GM21825 (cell line): ENCODE data around the gene KRT81.
"Not testable (repeated sequence)": the region's sequence is repeated elsewhere in the genome, so short reads cannot be mapped to it uniquely, and the experiment has no call there.

Experiments
- ATAC-seq: cut with Tn5 transposase; IDR thresholded peaks from one replicate; pipeline ENCODE4 v1.9.1; 2021; ENCODE audit warnings: mild to moderate bottlenecking, moderate library complexity; ENCODE audit not compliant: unreplicated experiment

KRT81 gene

DNA sequence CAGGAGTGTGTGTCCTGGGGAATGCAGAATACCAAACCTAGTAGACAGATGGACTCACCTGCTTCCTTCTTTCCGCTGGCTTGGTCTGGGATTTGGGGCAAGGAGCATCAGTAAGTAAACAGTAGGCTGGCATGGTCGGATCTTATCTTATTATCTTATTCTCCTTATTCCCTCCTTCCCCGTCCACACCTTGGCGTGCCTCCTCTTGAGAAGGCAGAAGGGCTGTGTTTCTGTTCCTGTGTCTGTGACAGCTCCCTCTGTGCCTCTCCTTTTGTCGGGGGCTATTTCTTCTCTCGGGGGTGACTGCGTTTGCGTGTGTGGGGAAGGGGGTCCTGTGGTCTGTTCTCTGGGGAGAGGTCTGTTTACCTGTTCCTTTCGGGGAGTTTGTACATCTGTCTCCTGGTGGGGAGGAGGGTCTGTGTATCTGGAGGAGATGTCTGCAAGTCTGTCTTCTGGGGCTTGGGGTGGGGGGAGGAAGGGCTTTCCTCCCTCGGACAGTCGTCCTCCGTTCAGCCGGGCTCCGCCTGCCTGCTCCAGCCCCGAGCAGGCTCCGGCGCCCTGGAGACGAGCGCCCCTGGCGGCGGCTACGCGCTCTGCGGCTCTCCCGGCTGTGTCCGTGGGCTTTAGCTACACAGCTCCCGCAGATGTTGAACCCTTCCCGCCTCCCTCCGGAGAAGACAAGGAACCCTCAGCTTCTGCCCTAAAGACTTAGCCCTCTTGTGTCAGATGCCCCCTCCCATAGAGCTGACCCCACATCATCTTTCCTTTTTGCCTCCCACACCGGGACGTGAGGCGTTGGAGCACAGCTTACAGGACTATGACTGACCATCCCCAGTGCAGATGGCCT lies 12.5 kb downstream of the KRT81 start:
- peak; percentile 82 for ATAC-seq

DNA sequence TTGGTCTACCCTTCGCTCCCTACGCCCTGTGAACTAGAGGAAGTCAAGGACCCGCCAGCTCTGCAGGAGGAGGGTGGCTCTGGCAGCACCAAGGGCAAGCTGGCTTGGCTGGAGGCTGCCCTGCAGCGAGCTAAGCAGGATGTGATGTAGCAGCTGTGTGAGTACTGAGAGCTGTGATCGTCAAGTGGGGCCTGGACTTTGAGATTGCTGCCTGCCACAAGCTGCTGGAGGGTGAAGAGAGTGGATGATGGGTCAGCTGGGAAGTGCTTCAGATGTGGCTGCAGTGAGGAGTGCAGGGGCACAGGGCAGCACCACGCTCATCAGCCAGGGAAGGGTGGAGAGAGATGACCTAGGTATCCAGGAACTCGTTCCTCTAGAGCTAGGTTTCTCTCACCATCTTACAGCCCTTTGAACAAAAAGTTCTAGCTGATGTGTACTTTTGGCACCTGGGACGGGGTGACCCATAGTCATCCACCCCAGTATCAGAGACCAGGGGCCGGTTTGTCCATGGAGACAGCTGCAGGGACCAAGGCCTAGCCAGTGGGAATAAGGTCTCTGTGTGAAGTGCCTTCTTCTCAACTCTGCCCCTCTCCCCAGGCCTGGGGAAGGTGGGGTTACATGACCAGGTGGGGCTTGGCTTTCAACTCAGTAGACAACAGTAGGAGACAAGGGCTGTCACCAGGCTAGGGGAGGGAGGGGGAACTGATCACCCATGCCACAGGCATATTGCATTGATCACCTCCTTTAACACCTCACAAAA lies 13.7 kb downstream of the KRT81 start:
- ATAC-seq, result no peak

DNA sequence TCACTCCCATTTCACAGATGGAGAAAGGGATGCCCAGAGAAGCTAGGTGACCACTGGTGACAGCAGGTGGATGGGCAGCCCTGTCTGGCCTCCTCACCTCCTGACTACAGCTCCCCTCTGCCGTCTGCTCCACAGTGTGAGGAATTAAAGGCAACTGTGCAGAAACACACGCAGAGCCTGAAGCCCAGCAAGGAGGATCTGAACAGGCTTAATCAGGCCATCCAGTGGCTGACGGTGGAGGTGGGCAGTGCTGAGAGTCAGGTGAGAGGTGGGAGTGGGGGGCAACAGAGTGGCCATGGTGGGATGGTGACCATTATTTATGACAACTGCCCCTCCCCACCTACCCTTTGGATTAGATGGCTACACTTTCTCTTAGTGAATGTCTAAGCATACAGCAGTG lies 15.6 kb downstream of the KRT81 start:
- ATAC-seq, result no peak

DNA sequence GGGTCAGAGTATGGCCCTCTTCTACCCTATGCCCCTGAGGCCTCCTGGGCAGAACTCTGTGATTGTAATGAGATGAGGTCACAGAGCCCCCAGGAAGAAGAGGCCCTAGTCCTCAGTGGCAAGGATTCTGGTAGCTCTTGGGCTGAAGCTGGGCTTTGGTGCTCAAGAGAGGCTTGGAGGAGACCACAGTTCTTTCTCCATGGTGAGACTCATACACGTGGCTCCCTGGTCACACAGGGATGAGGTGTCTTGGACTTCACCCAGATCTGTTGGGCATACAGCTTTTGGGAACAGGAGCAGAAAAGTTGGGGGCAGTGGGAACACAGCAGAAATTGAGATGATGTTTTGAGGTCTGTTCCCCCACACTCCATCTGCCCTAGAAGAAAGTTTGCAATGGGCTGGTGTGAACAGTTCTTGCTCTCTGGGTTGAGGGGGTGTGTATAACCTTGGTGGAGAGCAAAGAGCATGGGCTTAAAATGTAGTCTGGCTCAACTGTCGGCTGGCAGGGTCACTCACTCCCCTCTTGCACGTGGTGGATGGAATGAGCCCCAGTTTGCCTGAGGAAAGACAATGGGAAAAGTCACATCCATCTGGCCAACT lies 16.7 kb downstream of the KRT81 start, which contains the start of gene KRT86:
Gene KRT86, plus strand, starts transcription at position 125 of the 600 bp plus-strand sequence. CDS start 27,272 bp downstream, outside the sequence.
- ATAC-seq, result no peak

DNA sequence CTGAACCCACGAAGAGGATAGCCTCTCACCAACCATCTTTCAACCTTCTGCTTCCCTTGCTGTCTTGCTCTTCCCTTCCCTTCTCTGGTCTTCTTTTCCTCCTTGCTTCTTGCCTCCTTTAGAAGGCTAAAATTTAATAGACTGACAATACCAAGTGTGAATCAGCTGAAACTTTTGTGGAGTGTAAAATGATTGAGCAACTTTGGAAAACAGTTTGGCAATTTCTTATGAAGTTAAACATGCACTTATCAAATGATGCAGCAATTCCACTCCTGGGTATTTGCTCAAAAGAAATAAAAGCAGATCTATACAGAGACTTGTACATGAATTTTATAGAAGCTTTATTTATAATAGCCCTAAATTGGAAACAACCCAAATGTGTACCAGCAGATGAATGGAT lies 20.2 kb downstream of the KRT81 start:
- ATAC-seq, result no peak

DNA sequence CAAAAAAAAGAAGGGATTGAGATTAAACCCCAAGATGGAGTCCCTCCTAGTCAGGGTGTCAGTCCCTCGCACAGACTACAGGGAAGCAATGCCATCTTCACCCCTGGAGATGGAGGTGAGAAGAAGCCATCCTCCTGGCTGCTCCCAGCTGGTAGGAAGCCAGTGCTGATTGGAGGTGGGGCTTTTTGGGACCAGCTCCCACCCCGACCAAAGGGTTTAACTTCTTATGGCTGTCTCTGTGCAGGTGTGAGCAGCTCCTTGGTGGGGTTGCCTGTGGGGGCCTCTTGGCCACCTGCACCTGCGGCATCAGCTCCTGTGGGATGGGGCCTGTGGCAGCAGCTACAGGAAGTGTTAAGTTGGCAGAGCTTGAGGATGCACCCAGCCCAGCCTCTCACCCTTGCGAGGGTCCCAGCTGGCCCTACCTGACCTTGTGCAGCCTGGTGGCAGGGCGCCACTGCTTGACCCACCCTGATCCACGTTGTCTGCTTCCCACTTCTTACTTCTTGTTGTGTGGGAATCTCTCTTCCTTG lies 20.7 kb downstream of the KRT81 start:
- no peak for ATAC-seq

DNA sequence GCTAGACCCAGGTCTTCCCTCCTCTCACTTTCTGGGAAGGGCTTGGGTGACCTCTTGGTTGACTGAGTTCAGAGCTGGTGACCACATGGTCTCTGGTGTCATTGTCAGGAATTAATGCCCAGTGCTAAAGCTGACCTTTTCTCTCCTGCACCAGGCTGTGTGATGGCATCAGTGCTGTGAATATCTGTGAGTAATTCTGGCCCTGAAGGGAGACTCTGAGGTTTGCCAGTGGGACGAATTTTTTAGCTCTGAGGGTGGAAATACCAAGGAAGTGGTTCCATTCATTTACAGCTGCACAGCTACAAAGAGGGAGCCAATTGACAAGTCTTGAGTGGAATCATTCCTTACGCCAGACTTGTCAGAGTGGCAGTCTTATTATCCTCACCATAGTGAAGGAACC lies 23.1 kb downstream of the KRT81 start:
- ATAC-seq, result no peak

DNA sequence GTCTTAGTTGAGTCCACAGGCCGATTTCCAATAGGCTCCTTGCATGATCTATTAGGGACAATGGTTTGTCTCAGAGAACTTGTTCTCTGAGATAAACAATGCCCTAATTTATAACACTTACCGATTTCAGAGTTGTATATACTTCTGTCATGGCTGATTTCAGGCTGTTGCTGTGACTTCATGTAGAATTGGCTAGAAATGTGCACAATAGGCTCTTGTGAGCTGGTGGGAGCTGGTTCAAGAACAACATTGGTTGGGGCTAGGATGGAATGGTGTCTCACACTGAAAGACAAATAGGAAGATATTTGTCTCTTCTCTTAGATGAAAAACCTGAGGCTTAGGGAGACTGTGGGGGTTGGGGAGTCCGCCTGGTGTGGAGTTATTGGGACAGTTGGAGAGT lies 23.6 kb downstream of the KRT81 start:
- ATAC-seq, result no peak

DNA sequence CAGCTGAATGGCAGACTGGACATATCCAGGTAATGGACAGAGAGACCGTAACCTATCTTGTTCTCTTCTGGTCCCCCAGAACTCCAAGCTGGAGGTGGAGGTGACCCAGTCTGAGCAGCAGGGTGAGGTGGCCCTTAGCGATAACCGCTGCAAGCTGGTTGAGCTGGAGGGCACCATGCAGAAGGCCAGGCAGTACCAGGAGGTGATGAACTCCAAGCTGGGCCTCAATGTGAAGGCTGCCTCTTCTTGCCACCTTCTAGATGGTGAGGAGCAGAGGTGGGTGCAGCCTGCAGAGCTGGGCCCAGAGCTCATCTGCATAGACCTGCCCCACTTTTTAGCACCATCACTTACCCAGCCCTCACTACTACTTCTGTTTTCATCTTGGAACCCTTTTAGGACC lies 24.1 kb downstream of the KRT81 start:
- ATAC-seq, result no peak

DNA sequence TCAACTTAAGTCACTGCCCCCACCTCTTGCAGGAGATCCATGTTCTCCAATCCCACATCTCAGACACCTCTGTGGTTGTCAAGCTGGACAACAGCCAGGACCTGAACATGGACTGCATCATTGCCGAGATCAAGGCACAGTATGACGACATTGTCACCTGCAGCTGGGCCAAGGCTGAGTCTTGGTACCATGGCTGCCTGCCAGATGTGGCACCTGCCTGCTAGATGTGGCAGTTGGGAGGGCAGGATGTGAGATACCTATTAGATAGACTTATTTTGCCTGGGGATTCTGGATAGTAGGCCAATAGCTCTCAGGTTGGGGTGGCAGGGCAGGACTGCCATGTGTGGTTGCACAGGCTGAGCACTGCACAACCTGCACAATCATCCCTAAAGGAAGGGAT lies 24.8 kb downstream of the KRT81 start:
- ATAC-seq, result no peak

DNA sequence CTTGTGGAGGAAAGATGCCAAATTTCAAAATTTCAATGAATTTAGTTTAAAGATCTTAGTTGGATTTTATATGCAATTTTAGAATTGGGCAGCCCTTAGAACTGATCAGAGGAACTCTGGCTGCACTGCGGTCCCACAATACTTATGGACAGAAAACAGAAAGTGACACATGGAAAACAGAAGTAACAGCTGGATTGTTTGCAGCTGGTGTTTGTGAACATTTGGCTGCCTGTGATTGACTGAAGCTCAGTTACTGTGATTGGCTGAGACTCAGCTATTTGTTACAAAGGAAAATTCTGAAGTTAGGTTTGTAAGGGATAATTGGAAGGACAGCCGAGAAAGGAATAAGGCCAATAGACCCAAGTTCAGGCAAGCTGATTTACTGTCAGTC lies 26.9 kb downstream of the KRT81 start:
- ATAC-seq, result no peak

DNA sequence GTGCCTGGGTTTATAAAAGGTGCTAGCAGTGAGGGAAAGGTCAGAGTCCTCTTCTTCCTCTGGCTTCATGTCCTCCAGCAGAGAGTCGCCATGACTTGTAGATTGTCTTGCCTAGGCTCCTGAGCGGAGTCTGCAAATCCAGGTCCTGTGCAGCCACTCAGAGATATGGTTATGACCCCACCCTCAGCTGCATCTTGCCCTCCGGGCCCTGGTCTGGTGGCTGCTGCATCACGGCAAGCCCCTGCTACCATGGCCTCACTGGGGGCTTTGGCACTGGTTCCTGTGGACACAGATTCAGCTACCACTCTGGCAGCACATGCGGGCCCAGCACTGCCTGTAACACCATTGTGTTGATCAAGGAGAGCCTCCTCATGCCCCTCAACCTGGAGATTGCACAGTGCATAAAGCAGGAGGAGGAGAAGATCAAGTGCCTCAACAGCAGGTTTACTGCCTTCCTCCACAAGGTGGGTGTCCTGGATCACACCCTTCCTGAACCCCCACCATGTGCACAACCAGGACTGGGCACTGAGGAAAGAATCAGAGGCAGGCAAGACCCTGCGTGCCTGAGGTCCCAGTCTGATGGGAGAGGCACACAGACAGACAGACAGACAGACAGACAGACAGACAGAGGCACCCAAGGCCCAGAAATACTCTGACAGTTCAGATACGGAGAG lies 27.4 kb downstream of the KRT81 start:
- ATAC-seq, result no peak

DNA sequence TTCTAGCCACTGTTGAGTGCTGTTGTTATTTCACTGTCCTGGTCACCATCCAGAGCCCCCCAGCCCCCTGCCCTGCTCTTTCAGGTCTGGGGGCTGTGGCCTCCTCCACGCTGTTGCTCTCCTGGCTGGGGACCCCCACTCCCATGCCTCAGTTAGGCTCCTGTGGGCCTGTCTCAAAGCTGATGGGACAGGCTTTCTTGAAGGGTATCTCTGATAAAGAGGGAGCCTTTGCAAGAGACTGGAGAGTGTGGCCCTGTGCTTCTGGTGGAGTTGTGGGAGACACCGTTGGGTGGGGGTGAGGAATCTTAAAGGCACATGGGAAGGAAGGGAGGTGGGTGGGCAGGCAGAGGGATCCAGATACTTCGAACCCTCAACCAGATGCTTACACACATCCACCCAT lies 29.0 kb downstream of the KRT81 start:
- ATAC-seq, result no peak

DNA sequence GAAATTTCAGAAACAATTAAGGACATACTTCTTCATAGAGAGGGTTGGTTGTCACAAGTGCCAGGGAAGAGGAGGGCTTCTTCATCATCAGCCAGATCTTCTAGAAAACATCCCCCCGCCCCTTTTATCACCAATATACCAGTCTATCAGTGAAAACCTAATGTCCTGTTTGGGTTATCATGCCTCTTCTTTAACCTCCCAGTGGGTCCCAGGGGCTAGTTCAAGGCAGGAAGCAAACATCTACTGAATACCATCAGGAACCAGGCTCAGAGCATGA lies 30.2 kb downstream of the KRT81 start:
- ATAC-seq, result no peak

DNA sequence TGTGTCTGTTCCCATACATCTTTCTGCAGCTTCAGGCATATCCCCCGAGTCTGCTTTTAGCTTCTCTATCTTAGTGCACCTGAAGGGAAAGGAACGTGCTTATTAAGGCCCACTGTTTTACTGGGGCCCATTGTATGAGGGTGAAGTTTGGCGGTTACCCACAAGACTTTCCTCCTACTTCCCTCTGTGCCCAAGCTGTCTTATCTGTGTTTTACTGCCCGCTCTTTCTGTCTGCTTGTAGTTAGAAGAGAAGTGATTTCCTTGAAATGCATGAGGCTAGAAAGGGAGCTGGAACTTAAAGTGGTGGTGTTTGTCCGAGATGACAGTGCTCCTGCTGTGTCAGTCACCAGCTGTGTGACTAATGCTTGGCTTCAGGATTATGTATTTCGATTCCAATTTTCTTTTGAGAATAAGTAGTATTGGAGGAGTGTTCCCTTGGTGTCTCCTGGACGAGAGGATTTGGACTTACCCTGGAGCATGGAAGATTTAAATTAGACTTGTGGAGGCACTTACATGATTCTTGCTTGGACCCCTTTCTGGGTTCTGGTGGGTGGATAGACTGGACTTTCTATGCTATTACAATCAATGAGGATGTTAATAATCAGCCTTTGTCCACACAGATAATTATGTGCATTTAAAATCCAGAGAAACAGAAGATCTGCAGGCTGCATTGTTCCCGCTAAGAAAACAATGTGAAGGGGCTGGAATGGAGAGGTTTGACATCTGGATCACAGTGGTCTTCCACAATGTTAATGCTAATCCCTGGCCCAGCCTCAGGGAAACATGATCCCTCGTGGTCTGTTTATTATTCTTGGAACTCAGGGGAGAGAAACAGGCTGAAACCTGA lies 30.8 kb downstream of the KRT81 start:
- no peak for ATAC-seq

DNA sequence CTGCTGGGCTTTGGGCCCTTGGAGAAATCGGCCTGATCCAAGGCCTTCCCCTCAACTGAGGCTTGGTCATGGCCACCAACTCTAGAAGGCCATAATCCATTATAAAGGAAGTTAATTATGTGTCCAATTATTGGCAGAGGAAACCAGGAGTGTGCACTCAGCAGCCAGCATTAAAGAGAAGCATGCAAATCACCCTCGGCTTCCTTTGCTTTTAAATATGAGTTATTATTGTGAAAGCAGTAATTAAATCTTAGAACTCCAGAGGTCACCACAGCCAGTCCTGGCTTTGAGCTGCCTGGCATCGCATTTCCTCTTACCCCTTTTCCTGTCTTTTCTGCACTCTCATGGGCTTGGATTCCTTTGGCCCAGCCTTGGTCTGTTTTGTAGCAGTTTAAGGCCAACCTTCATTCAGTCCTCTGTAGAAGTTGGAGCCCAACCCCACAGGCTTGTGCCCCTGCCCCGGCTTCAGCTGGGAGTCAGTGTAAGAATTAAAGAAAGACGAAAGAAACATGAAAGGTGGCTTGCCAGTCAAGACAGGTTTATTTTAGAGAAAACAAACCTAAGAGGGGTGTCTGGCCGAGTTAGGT lies 31.6 kb downstream of the KRT81 start:
- no peak for ATAC-seq

DNA sequence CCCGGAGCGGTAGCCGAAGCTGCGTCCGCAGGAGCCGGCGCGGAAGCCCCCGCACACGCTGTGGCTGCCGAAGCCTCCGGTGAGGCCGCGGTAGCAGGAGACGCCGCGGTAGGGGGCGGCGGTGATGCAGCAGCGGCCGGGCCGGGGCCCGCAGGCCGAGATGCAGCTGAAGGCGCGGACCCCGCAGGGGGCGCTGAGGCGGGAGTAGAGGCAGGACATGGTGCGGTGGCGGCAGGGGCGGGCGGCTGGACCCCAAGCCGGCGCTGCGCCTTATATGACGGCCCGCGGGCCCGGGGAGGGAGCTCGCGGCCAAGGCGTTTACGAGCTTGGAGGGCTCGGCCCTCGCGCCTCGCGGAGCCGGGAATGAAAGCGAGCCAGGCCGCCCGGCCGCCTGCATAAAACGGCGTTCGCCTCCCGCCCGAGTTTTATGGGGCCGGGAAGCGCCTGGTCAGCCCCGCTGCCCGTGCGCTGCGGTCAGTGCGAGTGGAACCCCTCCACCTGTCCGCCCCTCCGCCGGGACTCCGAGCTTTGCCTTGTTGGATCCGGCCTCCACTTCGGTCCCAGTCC lies 32.9 kb downstream of the KRT81 start:
- ATAC-seq, result no peak

DNA sequence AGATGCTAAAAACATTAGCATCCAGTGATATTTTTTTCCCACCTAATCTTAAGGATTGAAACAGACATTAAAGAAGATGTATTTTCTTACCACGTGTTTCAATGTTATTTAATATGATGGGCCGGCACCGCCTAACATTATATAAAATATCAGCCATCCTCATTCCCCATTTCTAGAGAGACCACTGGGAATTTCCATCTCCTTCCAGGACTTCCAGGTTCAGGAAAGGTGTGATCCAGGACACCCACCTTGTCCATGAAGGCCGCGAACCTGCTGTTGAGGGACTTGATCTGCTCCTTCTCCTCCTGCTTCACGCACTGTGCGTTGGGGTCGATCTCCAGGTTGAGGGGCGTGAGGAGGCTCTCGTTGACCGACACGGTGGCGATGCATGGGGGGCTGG lies 33.4 kb downstream of the KRT81 start:
- not testable (repeated sequence) for ATAC-seq

DNA sequence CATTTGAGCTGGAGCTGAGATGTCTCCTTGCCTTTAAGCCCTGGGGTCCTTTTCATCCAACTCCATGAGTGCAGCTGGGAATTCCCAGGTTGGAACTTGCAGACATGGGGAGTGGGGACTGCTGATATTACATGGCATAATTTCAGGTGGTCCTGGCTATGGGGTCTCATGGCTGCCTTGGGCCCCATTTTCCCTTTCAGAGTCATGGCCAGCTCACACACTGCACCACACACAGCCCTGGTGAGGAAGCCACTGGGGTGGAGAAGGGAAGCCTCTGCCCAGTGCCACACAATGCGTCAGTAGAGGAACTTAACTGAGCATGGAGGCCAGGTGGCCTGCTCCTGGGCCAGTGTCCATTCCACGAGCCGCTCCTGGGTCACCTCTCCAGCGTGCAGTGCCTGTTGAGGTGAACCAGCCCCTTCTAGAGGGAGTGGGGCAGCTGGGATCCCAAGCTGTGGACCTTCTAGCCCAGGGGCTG lies 34.2 kb downstream of the KRT81 start:
- ATAC-seq, result no peak

DNA sequence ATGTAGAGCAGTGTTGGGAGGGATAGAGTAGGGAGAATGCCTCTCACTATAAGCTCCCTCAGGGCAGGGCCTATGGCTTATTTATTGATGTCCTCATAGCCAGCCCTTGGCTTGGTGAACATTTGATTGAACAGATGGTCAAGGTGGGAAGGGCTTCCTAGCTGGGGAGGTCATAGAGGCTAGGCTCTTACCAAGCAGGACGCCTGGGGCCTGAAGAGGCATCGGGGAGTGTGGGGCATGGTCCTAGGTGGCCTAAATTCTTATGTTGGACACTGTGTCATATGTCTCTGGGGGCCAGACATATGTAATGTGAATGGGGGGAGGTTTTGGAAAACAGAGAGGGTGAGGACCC lies 34.8 kb downstream of the KRT81 start:
- ATAC-seq, result no peak
